ENCODE data around the gene OARD1. TPM values are rescaled to one million over a fixed set of nuclear protein-coding genes. Genes with fewer than 3 reads are reported as not detected.

OARD1 gene
- total RNA-seq, 4 donors from 2014 or later, result 23.6 to 31.7 (median 25.4) TPM

Other genes with a start within 250 kb of the OARD1 start
- gene UNC5CL, start 33.1 kb downstream of the OARD1 start, total RNA-seq, result 1 to 10 TPM in 3 of 4 donors, under 1 TPM in 1; 0.93 to 3.6 (median 2.0) TPM
- gene TSPO2, start 29.9 kb downstream of the OARD1 start, total RNA-seq, result not detected
- gene APOBEC2, start 19.2 kb downstream of the OARD1 start, total RNA-seq, result not detected
- gene NFYA, start 618 bp upstream of the OARD1 start, total RNA-seq, result 10 to 100 TPM; 31.8 to 40.3 (median 36.0) TPM
- gene TREML1, start 82.0 kb upstream of the OARD1 start, total RNA-seq, result not detected
- gene TREM2, start 90.8 kb upstream of the OARD1 start, total RNA-seq, result 1 to 10 TPM in 3 of 4 donors, not detected in 1; 1.0 to 4.1 (median 1.7) TPM
- gene TREML2, start 128.8 kb upstream of the OARD1 start, total RNA-seq, result not detected
- gene TREML4, start 156.0 kb upstream of the OARD1 start, total RNA-seq, result not detected
- gene TREM1, start 214.3 kb upstream of the OARD1 start, total RNA-seq, result 1 to 10 TPM in 2 of 4 donors, under 1 TPM in 1, not detected in 1; 0.63 to 4.5 (median 1.0) TPM